ENCODE measurements around the gene CCDC60.

The CCDC60 gene

GRCh38 chr12:119578112-119578511, 243.6 kb downstream of the CCDC60 start:
- H3K9me3 Mint-ChIP-seq: no peaks in the 10 kb centered on the region
- TF ChIP-seq CTCF (IDR thresholded peaks at IDR 0.05; ENCODE audit: unreplicated experiment in 3 of 3): no peak
- peaks cover 4% of the 10 kb centered on the region for H3K27me3 Mint-ChIP-seq (ENCODE audit: low read depth)
- H3K27ac Mint-ChIP-seq: no peak overlapping the region
- no peaks in the 10 kb centered on the region for H3K36me3 Mint-ChIP-seq (ENCODE audit: low read depth)
- H3K4me1 Mint-ChIP-seq: no peaks in the 10 kb centered on the region
- no peak overlapping the region for H3K4me3 Mint-ChIP-seq

GRCh38 chr12:119589097-119589496, 254.6 kb downstream of the CCDC60 start:
- Mint-ChIP-seq H3K36me3 (ENCODE audit: low read depth) (no peaks in the 10 kb centered on the region), H3K27ac (no peak overlapping the region), H3K9me3 (peaks cover 3% of the 10 kb centered on the region), H3K4me1 (peaks cover 4% of the 10 kb centered on the region), H3K4me3 (no peak overlapping the region), H3K27me3 (ENCODE audit: low read depth) (peaks cover 70% of the 10 kb centered on the region)
- no peak for TF ChIP-seq CTCF (IDR thresholded peaks at IDR 0.05; ENCODE audit: unreplicated experiment in 3 of 3)

GRCh38 chr12:119589634-119590033, 255.1 kb downstream of the CCDC60 start:
- peaks cover 3% of the 10 kb centered on the region for H3K9me3 Mint-ChIP-seq
- peaks cover 9% of the 10 kb centered on the region for H3K4me1 Mint-ChIP-seq
- no peak overlapping the region for H3K4me3 Mint-ChIP-seq
- H3K27me3 Mint-ChIP-seq (ENCODE audit: low read depth): peaks cover 75% of the 10 kb centered on the region
- no peaks in the 10 kb centered on the region for H3K36me3 Mint-ChIP-seq (ENCODE audit: low read depth)
- H3K27ac Mint-ChIP-seq: no peak overlapping the region
- TF ChIP-seq CTCF (IDR thresholded peaks at IDR 0.05; ENCODE audit: unreplicated experiment in 3 of 3): no peak
